GM12878 (cell line): ENCODE measurements around the gene RUBCNL.
"Not testable (repeated sequence)": the region's sequence is repeated elsewhere in the genome, so short reads cannot be mapped to it uniquely, and the experiment has no call there.

Experiments used
- FOS ChIP-seq: IDR thresholded peaks from 3 replicates; pipeline ENCODE4 v1.6.1; 2011; ENCODE audit warnings: borderline replicate concordance; ENCODE audit not compliant: insufficient read length; ENCODE audit errors: extremely low read depth
- JUND ChIP-seq: IDR thresholded peaks from 2 replicates; pipeline ENCODE4 v1.6.1; 2012; ENCODE audit warnings: low read depth, mild to moderate bottlenecking, low read length, improper control_type of control experiment, moderate library complexity
- POLR2A ChIP-seq: IDR thresholded peaks from 2 replicates; pipeline ENCODE4 v1.6.1; 2011; ENCODE audit warnings: low read depth, mild to moderate bottlenecking, low read length
- POLR2AphosphoS5 ChIP-seq: IDR thresholded peaks from 2 replicates; pipeline ENCODE4 v1.6.1; 2011; ENCODE audit warnings: mild to moderate bottlenecking, low read length, inconsistent platforms
- RAD21 ChIP-seq: IDR thresholded peaks from 2 replicates; pipeline ENCODE4 v1.6.1; 2011; ENCODE audit warnings: mild to moderate bottlenecking, low read depth, low read length, moderate library complexity; ENCODE audit not compliant: insufficient read depth
- RFX5 ChIP-seq: IDR thresholded peaks from 2 replicates; pipeline ENCODE4 v1.6.1; 2011; ENCODE audit warnings: low read depth, low read length, improper control_type of control experiment
- SP1 ChIP-seq: IDR thresholded peaks from one replicate; pipeline ENCODE4 v1.6.1; 2011; ENCODE audit warnings: low read depth, low read length
- TF ChIP-seq, protein P1 (sequence below), 3 experiments: IDR thresholded peaks in 2 of 3; conservative IDR thresholded peaks in 1 of 3; 2 replicates each; pipeline ENCODE4 v1.5.1; 2011; ENCODE audit warnings: low read depth in 3 of 3, low read length in 3 of 3, mild to moderate bottlenecking in 3 of 3, control low read depth in 2 of 3, moderate library complexity in 2 of 3, inconsistent platforms in 1 of 3, mixed read lengths in 1 of 3; ENCODE audit not compliant: control insufficient read depth in 2 of 3, insufficient read depth in 1 of 3; ENCODE audit errors: extremely low read depth in 1 of 3
- TF ChIP-seq, protein P2 (sequence below): IDR thresholded peaks from 2 replicates; pipeline ENCODE4 v1.6.1; 2012; ENCODE audit warnings: low read depth, low read length, improper control_type of control experiment
- TF ChIP-seq, protein P3 (sequence below): fragments of 450-650 bp; IDR thresholded peaks from 2 replicates; pipeline ENCODE4 v1.6.1; 2016; ENCODE audit warnings: mild to moderate bottlenecking, moderate library complexity, borderline replicate concordance
- TF ChIP-seq, protein P4 (sequence below): IDR thresholded peaks from 2 replicates; pipeline ENCODE4 v1.6.1; 2011; ENCODE audit warnings: low read depth, mild to moderate bottlenecking, low read length, moderate library complexity, borderline replicate concordance; ENCODE audit errors: extremely low read depth
- TF ChIP-seq, protein P5 (sequence below): IDR thresholded peaks from 2 replicates; pipeline ENCODE4 v1.6.1; 2011; ENCODE audit warnings: low read depth, low read length, improper control_type of control experiment, borderline replicate concordance

DNA sequence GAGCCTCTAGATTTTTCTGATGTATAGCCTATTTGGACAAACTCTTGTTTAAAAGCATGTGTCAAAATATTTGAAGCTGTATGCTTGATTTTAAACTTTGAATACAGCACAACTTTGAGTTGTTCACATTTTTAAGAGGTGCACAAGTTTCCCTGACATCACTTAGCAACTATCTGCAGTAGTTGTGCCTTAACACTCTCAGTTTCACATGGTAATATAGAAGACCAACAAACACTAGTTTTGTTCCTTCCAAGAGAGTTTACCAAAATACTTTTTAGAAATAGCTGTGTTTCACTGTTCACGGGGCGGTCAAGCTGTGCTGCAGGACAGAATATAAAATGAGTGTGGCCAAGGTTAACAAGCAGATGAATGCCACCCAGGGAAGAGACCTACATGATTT, 42.5 kb upstream of the RUBCNL start:
- TF ChIP-seq JUND, POLR2AphosphoS5, RFX5, POLR2A, RAD21, SP1, FOS: not testable (repeated sequence)
- TF ChIP-seq, protein P1, sequence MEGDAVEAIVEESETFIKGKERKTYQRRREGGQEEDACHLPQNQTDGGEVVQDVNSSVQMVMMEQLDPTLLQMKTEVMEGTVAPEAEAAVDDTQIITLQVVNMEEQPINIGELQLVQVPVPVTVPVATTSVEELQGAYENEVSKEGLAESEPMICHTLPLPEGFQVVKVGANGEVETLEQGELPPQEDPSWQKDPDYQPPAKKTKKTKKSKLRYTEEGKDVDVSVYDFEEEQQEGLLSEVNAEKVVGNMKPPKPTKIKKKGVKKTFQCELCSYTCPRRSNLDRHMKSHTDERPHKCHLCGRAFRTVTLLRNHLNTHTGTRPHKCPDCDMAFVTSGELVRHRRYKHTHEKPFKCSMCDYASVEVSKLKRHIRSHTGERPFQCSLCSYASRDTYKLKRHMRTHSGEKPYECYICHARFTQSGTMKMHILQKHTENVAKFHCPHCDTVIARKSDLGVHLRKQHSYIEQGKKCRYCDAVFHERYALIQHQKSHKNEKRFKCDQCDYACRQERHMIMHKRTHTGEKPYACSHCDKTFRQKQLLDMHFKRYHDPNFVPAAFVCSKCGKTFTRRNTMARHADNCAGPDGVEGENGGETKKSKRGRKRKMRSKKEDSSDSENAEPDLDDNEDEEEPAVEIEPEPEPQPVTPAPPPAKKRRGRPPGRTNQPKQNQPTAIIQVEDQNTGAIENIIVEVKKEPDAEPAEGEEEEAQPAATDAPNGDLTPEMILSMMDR (IDR thresholded peaks at IDR 0.05 in 2 of 3, conservative IDR thresholded peaks at IDR 0.05 in 1 of 3; ENCODE audit: control insufficient read depth in 2 of 3, extremely low read depth in 1 of 3, insufficient read depth in 1 of 3, low read depth in 3 of 3, low read length in 3 of 3), result not testable (repeated sequence)
- TF ChIP-seq, protein P2, sequence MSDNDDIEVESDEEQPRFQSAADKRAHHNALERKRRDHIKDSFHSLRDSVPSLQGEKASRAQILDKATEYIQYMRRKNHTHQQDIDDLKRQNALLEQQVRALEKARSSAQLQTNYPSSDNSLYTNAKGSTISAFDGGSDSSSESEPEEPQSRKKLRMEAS, result not testable (repeated sequence)
- TF ChIP-seq, protein P3, sequence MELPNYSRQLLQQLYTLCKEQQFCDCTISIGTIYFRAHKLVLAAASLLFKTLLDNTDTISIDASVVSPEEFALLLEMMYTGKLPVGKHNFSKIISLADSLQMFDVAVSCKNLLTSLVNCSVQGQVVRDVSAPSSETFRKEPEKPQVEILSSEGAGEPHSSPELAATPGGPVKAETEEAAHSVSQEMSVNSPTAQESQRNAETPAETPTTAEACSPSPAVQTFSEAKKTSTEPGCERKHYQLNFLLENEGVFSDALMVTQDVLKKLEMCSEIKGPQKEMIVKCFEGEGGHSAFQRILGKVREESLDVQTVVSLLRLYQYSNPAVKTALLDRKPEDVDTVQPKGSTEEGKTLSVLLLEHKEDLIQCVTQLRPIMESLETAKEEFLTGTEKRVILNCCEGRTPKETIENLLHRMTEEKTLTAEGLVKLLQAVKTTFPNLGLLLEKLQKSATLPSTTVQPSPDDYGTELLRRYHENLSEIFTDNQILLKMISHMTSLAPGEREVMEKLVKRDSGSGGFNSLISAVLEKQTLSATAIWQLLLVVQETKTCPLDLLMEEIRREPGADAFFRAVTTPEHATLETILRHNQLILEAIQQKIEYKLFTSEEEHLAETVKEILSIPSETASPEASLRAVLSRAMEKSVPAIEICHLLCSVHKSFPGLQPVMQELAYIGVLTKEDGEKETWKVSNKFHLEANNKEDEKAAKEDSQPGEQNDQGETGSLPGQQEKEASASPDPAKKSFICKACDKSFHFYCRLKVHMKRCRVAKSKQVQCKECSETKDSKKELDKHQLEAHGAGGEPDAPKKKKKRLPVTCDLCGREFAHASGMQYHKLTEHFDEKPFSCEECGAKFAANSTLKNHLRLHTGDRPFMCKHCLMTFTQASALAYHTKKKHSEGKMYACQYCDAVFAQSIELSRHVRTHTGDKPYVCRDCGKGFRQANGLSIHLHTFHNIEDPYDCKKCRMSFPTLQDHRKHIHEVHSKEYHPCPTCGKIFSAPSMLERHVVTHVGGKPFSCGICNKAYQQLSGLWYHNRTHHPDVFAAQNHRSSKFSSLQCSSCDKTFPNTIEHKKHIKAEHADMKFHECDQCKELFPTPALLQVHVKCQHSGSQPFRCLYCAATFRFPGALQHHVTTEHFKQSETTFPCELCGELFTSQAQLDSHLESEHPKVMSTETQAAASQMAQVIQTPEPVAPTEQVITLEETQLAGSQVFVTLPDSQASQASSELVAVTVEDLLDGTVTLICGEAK, result not testable (repeated sequence)
- TF ChIP-seq, protein P4, sequence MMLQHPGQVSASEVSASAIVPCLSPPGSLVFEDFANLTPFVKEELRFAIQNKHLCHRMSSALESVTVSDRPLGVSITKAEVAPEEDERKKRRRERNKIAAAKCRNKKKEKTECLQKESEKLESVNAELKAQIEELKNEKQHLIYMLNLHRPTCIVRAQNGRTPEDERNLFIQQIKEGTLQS, result not testable (repeated sequence)
- TF ChIP-seq, protein P5, sequence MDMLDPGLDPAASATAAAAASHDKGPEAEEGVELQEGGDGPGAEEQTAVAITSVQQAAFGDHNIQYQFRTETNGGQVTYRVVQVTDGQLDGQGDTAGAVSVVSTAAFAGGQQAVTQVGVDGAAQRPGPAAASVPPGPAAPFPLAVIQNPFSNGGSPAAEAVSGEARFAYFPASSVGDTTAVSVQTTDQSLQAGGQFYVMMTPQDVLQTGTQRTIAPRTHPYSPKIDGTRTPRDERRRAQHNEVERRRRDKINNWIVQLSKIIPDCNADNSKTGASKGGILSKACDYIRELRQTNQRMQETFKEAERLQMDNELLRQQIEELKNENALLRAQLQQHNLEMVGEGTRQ, result not testable (repeated sequence)
